Testis (tissue), 2 donors: ENCODE data around the gene DLX4.

Experiments
- CTCF ChIP-seq, 3 experiments: fragments of 450-650 bp in 2 of 3; fragments of 200-600 bp in 1 of 3; sonication (generic) in 1 of 3; IDR thresholded peaks; one replicate each; pipeline ENCODE4 v1.5.1; 2016 to 2019; ENCODE audit warnings: antibody characterized with exemption in 3 of 3, mild to moderate bottlenecking in 2 of 3, moderate library complexity in 1 of 3
- POLR2A ChIP-seq: fragments of 450-650 bp; IDR thresholded peaks from one replicate; pipeline ENCODE4 v1.6.1; 2017; ENCODE audit warnings: antibody characterized with exemption, mild to moderate bottlenecking, moderate library complexity

DNA sequence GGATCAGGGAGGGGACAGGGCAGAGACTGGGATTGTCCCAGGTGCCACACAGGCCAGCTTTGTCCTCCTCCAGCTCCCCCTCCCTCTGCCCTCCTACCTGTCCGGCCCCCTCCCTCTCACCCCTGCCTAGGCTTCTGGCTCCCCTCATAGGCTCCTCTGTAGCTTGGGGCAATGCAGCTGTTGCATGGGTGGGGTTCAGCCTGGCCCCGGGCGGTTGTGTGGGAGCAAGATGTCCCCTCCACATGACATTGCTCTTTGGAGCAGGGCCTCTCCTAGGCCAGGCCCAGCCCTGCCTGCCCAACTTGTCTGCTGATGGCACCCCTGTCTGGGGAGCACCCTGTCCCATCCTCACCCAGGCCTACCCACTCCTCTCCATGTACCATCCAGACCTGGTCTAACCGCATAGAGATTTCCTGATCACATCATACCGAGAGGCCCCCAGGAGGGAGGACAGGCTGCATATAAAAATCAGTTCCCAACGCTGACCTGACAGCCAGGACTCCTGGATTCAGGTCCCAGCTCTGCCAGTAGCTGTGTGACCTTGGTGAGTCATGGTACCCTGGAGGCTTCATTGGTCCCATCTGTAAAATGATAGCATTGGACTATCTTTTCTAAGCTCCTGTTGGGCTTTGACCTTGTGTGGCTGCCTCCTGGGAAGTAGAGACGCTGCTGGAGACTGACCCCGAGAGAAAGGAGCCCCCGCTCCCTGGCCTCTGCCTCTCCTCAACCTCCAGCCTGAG is 48.8 kb upstream of the DLX4 start:
- no peak for TF ChIP-seq CTCF (IDR thresholded peaks at IDR 0.05)
- TF ChIP-seq POLR2A, result no peak
